GM19463 (cell line): Measurements from ENCODE around the gene KCNS3.

Source experiments
- ATAC-seq: cut with Tn5 transposase; IDR thresholded peaks from one replicate; pipeline ENCODE4 v1.9.1; 2021; ENCODE audit warnings: mild to moderate bottlenecking, moderate library complexity; ENCODE audit not compliant: unreplicated experiment

KCNS3 gene

DNA sequence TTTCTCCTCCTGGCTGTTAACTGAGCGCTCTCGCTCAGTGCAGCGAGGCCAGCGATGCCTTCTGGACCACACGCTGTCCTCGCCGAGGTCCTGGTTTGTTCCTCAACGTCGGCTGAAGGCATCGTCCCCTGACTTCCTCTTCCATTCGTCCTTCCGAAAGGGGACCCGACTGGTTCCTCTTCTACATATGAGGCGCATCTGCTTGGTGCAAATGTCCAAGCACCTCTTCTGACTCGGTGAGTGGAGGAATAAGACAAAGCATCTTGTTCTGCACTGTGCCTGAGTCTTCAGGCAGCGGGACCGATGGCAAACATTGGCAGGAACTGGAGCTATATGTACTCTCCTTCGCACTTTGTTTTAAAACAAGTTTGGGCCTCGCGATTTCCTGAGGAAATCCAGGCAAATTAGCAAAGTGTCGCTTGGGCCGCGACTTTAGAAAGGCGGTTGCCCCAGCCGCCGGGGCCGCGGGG is 621 bp upstream of the KCNS3 start:
- ATAC-seq: peak; percentile 12

- peak; percentile 20 for ATAC-seq
These were observed 858 bp downstream of the KCNS3 start for GRCh38 chr2:17879137-17879912.

GRCh38 chr2:17879913-17880274 is 1.4 kb downstream of the KCNS3 start:
- no peak for ATAC-seq

DNA sequence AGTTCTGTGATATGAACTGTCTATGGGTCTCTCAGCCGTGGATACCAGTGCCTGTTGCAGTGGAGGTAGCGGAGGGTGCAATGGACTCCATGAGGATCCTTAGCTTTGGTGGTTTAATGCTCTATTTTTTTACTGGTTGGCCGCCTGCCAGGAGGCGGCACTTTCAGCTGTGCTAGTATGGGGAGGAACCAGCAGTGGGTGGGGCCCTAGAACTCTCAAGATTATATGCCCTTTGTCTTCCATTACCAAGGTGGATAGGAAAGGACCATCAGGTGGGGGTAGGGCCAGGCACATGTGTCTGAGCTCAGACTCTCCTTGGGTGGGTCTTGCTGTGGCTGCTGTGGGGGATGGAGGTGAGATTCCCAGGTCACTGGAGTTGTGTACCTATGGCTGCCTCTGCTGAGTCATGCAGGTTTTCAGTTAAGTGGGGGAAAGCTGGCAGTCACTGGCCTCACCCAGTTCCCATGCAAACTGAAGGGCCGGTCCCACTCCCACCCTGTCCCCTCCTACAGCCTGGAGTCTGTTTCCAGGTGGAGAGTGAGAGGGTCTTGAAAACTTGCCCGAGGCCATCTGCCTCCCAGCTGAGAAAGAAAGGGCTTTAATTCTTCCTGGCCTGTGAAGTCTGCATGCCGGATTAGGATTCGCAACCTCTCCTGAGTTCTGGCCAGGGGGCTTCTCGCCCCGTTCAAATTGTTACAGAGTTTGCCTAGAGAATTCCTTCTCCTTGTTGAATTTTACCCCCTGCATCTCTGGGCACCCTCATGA is 14.5 kb downstream of the KCNS3 start:
- no peak for ATAC-seq

GRCh38 chr2:17894005-17894404 is 15.5 kb downstream of the KCNS3 start:
- no peak for ATAC-seq

- no peak for ATAC-seq
These were observed 16.1 kb downstream of the KCNS3 start for GRCh38 chr2:17894556-17894955.

DNA sequence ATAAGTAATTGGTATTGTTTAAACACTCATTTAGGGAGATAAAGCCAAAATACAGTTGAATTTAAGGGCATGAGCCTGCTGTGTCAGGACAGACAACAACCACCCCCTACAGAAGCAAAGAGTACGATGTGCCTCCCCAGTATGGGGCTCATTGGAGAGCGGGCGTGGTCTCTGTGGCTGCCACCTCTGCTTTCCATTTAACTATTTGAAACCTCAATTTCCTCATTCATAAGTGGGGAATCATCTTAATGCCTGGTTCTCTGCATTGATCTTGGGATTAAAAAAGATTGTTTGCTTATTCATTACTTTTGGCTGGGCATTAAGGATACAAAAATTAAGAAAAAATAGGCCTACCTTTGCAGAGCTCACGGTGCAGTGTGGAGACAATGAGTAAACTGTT is 21.4 kb downstream of the KCNS3 start:
- no peak for ATAC-seq

DNA sequence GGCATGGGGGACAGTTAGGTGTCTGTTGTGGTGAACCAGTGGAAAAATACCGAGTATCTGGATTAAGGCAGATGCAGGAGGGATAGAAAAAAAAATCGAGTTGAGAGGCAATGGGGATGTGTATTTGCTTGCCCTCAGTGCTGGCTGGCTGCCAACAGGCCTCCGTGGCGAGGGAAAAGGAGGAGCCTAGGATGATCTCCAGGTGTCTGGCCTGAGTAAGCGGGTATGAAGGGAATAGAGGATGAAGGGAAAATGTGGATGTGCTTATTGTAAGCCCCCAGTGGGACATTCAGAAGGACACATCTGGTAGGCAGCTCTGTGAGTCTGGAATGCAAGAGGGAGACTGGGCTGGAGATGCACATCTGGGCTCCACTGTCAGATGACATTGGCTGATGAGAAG is 22.8 kb downstream of the KCNS3 start:
- ATAC-seq: no peak

DNA sequence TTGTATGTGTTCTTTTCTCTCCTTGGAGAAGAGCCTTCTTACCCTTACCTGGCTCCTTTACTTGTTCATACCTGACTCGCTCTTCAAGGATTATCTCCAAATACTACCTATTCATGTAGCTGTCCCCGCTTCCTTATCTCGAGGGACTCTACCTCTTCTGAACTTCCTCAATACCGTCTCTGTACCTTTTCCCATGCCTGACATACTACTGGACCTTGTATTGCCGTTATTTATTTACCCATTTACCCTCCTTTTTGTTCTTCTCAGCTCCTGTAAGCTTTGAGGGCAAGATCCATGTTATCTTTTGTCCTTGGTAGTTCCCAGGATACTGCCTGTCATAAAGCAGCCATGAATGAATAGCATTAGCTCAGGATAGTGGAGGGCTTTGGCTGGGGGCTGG is 32.5 kb downstream of the KCNS3 start:
- no peak for ATAC-seq

DNA sequence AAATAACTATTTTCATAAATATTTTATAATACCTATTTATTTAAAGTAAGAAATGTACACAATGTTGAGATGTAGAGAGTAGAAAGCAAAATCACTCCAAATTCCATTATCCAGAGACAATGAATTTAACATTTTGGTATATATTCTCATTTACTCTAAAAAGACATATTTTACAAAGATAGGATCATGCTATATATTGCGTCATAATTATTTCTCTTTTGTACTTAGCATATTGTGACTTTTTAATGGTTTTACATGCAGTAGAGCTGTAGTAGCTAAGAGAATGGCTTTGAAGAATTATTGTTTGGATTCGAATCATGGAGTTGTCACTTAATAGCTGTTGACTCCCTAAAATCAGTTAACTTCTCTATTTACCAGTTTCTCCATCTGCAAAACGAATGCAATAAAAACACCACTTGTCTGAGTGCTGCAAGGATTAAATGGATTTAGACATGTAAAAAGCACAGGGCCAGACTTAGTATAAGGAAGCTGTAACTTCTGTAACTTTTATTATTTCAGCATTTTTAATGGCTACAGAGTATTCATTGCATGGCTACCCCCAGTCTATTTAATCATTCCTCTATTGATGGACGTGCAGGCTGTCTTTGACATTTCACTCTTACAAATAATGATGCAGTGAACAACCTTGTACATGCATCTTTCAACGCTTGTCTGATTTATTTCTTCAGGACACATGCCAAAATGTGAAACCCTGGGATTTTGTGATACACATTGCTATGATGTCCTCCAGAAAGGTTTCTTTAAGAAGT is 33.2 kb downstream of the KCNS3 start:
- peak; percentile 21 for ATAC-seq

GRCh38 chr2:17912266-17912691 is 33.8 kb downstream of the KCNS3 start:
- ATAC-seq: peak; percentile 99

DNA sequence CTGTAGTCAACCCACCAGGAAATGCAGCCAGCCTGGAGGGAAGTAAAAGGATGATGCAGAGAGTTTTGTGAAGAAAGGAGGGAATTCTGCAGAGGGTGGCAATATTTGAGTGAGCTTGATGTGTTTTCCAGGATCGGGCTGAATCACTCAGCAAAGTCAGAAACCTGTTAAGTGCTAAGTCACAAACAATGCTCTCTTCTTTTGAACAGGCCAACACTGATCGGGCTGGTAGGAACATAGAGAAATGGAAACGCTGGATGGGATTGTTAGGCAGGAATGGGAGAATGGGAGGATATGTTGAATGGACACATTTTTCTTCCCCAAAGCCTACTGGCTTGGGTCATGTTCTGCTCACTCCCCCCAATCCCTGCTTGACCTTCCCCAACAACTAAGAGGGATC is 36.6 kb downstream of the KCNS3 start:
- no peak for ATAC-seq

DNA sequence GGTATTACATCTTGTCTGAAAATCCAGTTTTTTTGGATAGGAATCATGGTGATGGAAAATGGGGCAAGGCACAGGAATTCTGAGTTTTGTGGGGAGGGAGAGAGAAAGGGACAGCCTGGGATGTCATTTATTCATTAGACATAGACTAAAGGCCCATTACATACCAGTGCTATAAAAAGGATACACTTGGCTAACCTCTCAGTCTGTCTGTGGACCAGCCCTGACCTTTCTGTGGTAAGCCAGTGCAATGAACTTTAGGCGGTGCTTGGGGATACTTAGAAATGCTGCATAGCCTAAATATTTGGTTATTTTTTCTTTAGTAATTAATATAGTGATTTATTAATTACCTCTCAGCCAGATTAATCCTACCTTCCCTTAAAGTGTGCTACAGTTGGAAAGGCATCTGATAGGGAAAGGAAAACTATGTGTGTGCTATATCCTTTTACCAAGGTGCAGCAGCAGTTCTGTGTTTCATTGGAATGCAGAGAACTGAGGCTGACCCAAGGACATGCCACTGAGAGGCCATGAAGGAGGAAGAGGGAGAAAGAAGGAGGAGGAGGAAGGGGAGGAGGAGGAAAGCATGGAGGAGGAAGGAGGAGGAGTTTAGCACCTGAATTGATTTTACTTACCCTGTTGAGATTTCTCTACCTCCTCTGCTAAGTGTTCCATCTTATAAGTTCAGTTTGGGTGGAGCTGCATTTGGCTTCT is 37.5 kb downstream of the KCNS3 start:
- no peak for ATAC-seq

DNA sequence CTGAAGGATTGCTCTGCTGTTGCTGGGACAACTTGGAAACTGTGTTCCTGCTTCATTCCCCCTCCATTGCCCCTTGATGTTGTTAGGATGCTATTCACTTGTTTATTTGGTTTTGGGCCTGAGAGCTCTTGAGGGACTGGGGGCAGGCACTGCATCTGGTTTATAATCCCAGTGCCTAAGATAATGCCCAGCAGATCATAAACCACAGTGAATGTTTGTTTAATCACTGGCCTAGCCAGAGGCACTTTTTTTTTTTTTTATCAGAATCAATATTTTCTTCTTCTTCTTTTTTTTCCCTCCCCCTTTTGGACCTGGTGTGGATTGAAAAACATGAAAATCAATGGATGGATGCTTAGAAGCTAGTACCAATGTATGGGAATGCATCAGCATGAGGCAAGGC is 38.1 kb downstream of the KCNS3 start:
- ATAC-seq: no peak

DNA sequence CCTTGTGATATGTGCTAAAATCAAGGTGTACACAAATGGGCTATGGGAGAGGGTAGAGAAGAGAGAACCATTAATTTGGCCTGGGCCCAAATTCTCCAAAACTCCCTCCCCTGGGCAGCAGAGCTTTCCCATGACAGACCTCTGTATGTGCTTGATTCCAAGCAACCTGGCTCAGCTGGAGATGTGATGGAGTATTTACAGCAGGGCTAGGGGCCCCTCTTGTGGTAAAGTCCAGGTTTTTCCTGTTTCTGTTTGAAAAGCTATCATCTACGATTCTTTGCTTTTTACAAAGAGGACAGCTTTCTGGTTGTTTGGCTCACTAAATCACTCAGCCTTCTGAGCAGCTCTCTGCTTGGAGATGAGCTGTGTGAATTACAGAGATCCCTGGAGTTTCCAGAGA is 40.3 kb downstream of the KCNS3 start:
- ATAC-seq: no peak

DNA sequence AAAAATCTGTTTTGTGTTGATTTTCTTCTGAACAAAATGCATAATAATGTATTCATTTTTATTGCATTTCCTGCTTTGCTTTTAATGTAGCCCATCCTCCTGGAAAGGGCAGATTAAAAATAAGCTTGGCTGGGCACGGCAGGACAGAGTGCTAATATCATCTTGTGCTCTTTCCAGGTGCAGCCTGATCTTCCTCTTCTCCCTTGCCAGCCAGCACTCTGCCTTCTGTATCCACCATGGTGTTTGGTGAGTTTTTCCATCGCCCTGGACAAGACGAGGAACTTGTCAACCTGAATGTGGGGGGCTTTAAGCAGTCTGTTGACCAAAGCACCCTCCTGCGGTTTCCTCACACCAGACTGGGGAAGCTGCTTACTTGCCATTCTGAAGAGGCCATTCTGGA is 52.3 kb downstream of the KCNS3 start:
- ATAC-seq: no peak

- no peak for ATAC-seq
These were observed 54.8 kb downstream of the KCNS3 start for GRCh38 chr2:17933256-17933655.

DNA sequence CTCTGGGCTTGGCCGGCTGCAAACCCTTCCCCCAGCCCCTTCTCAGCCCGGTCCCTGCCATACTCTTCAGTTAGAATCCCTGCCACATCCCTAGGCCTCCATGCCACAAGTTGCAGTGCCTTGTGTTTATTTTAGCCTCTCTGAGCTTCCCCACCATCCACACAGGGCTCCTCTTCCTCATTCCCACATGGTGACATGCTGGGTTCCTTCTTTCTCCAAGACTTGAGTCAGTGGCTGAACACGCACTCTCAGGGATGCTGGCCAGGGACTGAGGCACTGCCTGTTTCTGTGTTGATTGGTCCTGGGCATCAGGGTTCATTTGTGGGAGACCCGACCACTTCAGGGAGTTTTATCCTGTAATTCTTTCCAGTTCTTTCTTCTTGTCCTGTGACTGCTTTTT is 56.3 kb downstream of the KCNS3 start:
- no peak for ATAC-seq

DNA sequence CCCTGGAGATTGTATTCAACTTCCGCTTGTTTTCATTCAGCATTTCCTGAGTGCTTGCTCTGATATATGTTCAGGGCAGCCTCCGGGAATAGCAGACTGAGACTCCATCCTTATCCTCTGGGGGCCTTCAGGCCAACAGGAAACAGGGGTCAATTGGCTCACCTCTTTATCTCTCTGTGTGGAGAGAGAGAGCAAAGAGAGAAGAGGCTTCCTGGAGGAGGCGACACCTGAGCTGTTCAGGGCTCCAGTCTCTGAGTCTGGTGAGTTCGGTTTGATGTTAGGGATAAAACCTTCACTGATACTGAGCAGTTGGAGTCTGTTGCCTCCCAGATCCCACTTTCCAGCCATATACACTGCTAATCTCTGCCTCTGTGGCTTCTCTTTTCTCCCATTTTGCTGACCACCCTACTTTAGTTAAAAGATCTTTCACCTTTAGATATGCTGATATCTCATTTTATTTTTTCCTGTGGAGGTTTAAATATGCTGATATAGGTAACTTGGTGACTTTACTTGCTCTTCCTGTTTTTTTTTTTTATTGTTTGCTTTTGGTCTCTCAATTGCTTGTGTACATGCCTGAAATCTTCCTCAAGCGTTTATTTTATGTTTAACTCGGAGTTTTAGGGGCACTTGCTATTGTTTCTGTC is 56.9 kb downstream of the KCNS3 start:
- no peak for ATAC-seq

DNA sequence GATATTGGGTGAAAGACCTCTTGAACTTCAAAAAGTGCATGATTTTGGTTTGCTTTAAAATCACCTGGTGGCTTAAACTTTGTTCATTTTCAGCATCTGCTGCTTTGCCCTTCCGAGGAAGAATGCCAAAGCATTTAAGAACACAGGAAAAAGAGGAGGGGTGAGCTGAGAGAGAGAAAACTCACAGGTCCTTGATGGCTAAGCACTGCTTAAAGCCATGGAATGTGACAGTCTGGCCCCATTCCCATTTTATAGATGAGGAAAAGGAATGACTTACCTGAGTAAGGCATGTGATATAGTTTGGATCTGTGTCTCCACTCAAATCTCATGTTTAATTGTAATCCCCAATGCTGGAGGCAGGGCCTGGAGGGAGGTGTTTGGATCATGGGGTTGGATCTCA is 58.1 kb downstream of the KCNS3 start:
- no peak for ATAC-seq
